OCI-LY1 (cell line): ENCODE measurements around the gene TOP1.

Experiments used
- H2AFZ ChIP-seq: fragments of 200-600 bp; sonication (generic), shearing (Covaris generic); 2 replicates; pipeline ENCODE4 v1.6.0; 2014; ENCODE audit warnings: antibody characterized with exemption, mild to moderate bottlenecking, low read length
- H3F3A ChIP-seq: fragments of 200-600 bp; sonication (generic), shearing (Covaris generic); 2 replicates; pipeline ENCODE4 v1.6.0; 2014; ENCODE audit warnings: mild to moderate bottlenecking, antibody characterized with exemption, low read length, moderate library complexity; ENCODE audit not compliant: insufficient read depth
- H3K27ac ChIP-seq: fragments of 200-600 bp; sonication (generic); 2 replicates; pipeline ENCODE4 v1.5.1; 2014; ENCODE audit warnings: low read length, mixed run types, mild to moderate bottlenecking, low read depth; ENCODE audit not compliant: poor library complexity, severe bottlenecking
- H3K27me3 ChIP-seq: fragments of 200-600 bp; sonication (generic); 2 replicates; pipeline ENCODE4 v1.6.0; 2014; ENCODE audit warnings: antibody characterized with exemption, mild to moderate bottlenecking, low read length, moderate library complexity; ENCODE audit not compliant: insufficient read depth
- H3K36me3 ChIP-seq: fragments of 200-600 bp; sonication (generic); 2 replicates; pipeline ENCODE4 v1.6.1; 2014; ENCODE audit warnings: mild to moderate bottlenecking, antibody characterized with exemption, low read length, moderate library complexity, mixed read lengths; ENCODE audit not compliant: insufficient read depth
- H3K4me1 ChIP-seq: fragments of 200-600 bp; sonication (generic); 2 replicates; pipeline ENCODE4 v1.5.1; 2014; ENCODE audit warnings: mild to moderate bottlenecking, low read length, moderate library complexity; ENCODE audit not compliant: insufficient read depth, severe bottlenecking
- H3K4me2 ChIP-seq: fragments of 200-600 bp; sonication (generic), shearing (Covaris generic); 2 replicates; pipeline ENCODE4 v1.6.1; 2014; ENCODE audit warnings: low read length
- H3K4me3 ChIP-seq: fragments of 200-600 bp; sonication (generic); 2 replicates; pipeline ENCODE4 v1.5.1; 2014; ENCODE audit warnings: low read length, low read depth, mild to moderate bottlenecking, mixed read lengths; ENCODE audit not compliant: poor library complexity, severe bottlenecking
- H3K79me2 ChIP-seq: fragments of 200-600 bp; shearing (Covaris generic); 2 replicates; pipeline ENCODE4 v1.6.1; 2016; ENCODE audit warnings: mixed run types, low read length, mixed read lengths; ENCODE audit not compliant: insufficient read depth
- H3K9ac ChIP-seq: fragments of 200-600 bp; sonication (generic), shearing (Covaris generic); 2 replicates; pipeline ENCODE4 v1.6.1; 2014; ENCODE audit warnings: mild to moderate bottlenecking, low read length, mixed read lengths
- H3K9me2 ChIP-seq: fragments of 200-600 bp; sonication (generic), shearing (Covaris generic); 2 replicates; pipeline ENCODE4 v1.6.1; 2014; ENCODE audit warnings: low read depth, mild to moderate bottlenecking, low read length, mixed read lengths
- H3K9me3 ChIP-seq: fragments of 200-600 bp; shearing (Covaris generic); 2 replicates; pipeline ENCODE4 v1.6.1; 2014; ENCODE audit warnings: low read length, mixed read lengths
- H4K20me1 ChIP-seq: fragments of 200-600 bp; sonication (generic), shearing (Covaris generic); 2 replicates; pipeline ENCODE4 v1.6.0; 2016; ENCODE audit warnings: mild to moderate bottlenecking, low read length; ENCODE audit not compliant: insufficient read depth
- CTCF ChIP-seq: fragments of 200-600 bp; sonication (generic), shearing (Covaris generic); IDR thresholded peaks from 2 replicates; pipeline ENCODE4 v1.5.1; 2017; ENCODE audit warnings: mild to moderate bottlenecking, antibody characterized with exemption, low read length, moderate library complexity, mixed read lengths
- EZH2 ChIP-seq: fragments of 200-600 bp; sonication (generic), shearing (Covaris generic); IDR thresholded peaks from 2 replicates; pipeline ENCODE4 v1.8.0; 2017; ENCODE audit warnings: borderline replicate concordance, mixed run types, mild to moderate bottlenecking, antibody characterized with exemption, low read length, moderate library complexity, mixed read lengths

TOP1 gene

GRCh38 chr20:41161886-41162285, 133.3 kb downstream of the TOP1 start:
- no peak overlapping the region for H3K9ac ChIP-seq
- H3K4me2 ChIP-seq = no peak overlapping the region
- no peaks in the 10 kb centered on the region for H3F3A ChIP-seq
- H3K27me3 ChIP-seq = no peaks in the 10 kb centered on the region
- peaks cover 13% of the 10 kb centered on the region for H3K4me1 ChIP-seq
- H4K20me1 ChIP-seq = 0 out of 2 replicates have a peak, but pooled peaks cover 3% of the 10 kb centered on the region
- H3K9me3 ChIP-seq = no peaks in the 10 kb centered on the region
- no peak for TF ChIP-seq EZH2
- peaks cover 10% of the 10 kb centered on the region; the same call in 1 of the 2 replicates for H3K79me2 ChIP-seq
- no peak overlapping the region for H2AFZ ChIP-seq
- no peaks in the 10 kb centered on the region for H3K9me2 ChIP-seq
- no peak overlapping the region for H3K4me3 ChIP-seq
- peaks cover 69% of the 10 kb centered on the region for H3K36me3 ChIP-seq
- H3K27ac ChIP-seq = no peak overlapping the region

- Histone ChIP-seq H3K9ac (no peak overlapping the region), H3K79me2 (peaks cover 9% of the 10 kb centered on the region; the same call in 1 of the 2 replicates), H4K20me1 (0 out of 2 replicates have a peak, but pooled peaks cover 3% of the 10 kb centered on the region), H3K36me3 (peaks cover 74% of the 10 kb centered on the region), H3K27ac (no peak overlapping the region), H3K4me3 (no peak overlapping the region), H3K9me3 (no peaks in the 10 kb centered on the region), H3K27me3 (no peaks in the 10 kb centered on the region), H2AFZ (no peak overlapping the region), H3K9me2 (no peaks in the 10 kb centered on the region), H3K4me1 (peaks cover 8% of the 10 kb centered on the region), H3F3A (no peaks in the 10 kb centered on the region), H3K4me2 (no peak overlapping the region)
- TF ChIP-seq EZH2 = no peak
- no peak for TF ChIP-seq CTCF
Measured at GRCh38 chr20:41162396-41162795, 133.8 kb downstream of the TOP1 start.

GRCh38 chr20:41163821-41164220, 135.2 kb downstream of the TOP1 start:
- Histone ChIP-seq H3K4me2 (no peak overlapping the region), H2AFZ (no peak overlapping the region), H3K9ac (no peak overlapping the region), H4K20me1 (no peaks in the 10 kb centered on the region), H3K9me2 (no peaks in the 10 kb centered on the region), H3K79me2 (no peaks in the 10 kb centered on the region), H3K27ac (no peak overlapping the region), H3F3A (no peaks in the 10 kb centered on the region), H3K9me3 (no peaks in the 10 kb centered on the region), H3K4me1 (no peaks in the 10 kb centered on the region), H3K27me3 (no peaks in the 10 kb centered on the region), H3K36me3 (peaks cover 87% of the 10 kb centered on the region), H3K4me3 (no peak overlapping the region)
- no peak for TF ChIP-seq CTCF
- TF ChIP-seq EZH2 = no peak

- Histone ChIP-seq H3K4me3 (no peak overlapping the region), H3K79me2 (no peaks in the 10 kb centered on the region), H3K4me2 (no peak overlapping the region), H3K27me3 (no peaks in the 10 kb centered on the region), H3K36me3 (peaks cover 90% of the 10 kb centered on the region), H3K9ac (no peak overlapping the region), H3K9me2 (no peaks in the 10 kb centered on the region), H4K20me1 (no peaks in the 10 kb centered on the region), H3F3A (no peaks in the 10 kb centered on the region), H2AFZ (no peak overlapping the region), H3K27ac (no peak overlapping the region), H3K4me1 (no peaks in the 10 kb centered on the region), H3K9me3 (no peaks in the 10 kb centered on the region)
- TF ChIP-seq CTCF (no peak), EZH2 (no peak)
Measured at GRCh38 chr20:41165001-41165882, 136.6 kb downstream of the TOP1 start.
